Cardiac septum (tissue), 1 donor: ENCODE measurements around the gene UBA7. TPM values are rescaled to one million over a fixed set of nuclear protein-coding genes. Genes with fewer than 3 reads are reported as not detected.

Experiments
- DNase-seq: peaks from one replicate; pipeline ENCODE4 v3.0.0-alpha.2; 2020; ENCODE audit warnings: low spot score
- intact Hi-C: fragments of 100-400 bp; cut with DNase I; formaldehyde crosslinking; loops from one replicate; pipeline ENCODE4 v1.14.0; 2022
- microRNA-seq: library from miRNA; unstranded; fragments of <30 nt; microRNA quantifications from one replicate; pipeline ENCODE4 v1.2.0, GENCODE V29; 2020
- total RNA-seq: library from RNA; stranded (reverse); fragmentation: NEBNext Ultra II Directional; extraction: Animal tissue kit (Norgen Biotek cat#: 25700); gene quantifications from one replicate; pipeline ENCODE4 v1.2.1, GENCODE V29; 2021
- donor health status: DM: no; HTN: no; CAD: no.

Gene UBA7
- total RNA-seq, 1 donor from 2014 or later = 20.0 TPM

- DNase-seq = no peak
- intact Hi-C loops = no loop called here
Measured at GRCh38 chr3:49763981-49764380, 49.8 kb downstream of the UBA7 start.

DNA sequence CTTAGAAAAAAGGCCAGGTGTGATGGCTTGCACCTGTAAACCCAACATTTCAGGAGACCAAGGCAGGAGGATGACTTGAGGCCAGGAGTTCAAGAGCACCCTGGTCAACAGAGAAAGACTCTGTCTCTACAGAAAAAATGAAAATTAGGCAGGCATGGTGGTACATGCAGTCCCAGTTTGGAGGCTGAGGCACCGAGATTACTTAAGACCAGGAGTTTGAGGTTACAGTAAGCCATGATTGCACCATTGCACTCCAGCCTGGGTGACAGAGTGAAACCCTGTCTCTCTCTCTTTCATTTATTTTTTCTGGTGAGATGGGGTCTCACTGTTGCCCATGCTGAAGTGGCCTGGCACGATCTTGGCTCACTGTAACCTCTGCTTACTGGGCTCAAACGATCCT lies 52.1 kb downstream of the UBA7 start:
- intact Hi-C loops = no loop called here
- DNase-seq = no peak

DNA sequence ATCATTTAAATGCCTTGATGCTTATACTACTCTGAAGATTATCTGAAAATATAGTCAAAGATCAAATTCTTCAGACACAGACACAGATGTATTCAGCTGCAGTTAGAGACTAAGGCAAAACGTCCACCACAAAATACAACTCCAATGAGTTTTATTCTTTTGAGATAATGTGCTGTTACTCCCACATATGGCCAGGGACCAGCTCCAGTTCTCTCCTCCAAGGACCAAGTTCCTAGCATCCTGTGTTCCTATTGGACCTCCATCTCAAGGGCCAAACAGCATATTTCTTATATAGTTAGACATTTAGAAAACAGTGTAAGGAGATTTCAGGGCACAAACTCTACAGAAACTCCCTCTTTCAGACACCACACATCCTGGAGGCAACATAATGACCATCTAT lies 54.5 kb downstream of the UBA7 start:
- intact Hi-C loops = no loop called here
- no peak for DNase-seq

- intact Hi-C loops = no loop called here
- DNase-seq = no peak
Measured at GRCh38 chr3:49757197-49757596, 56.6 kb downstream of the UBA7 start.

- intact Hi-C loops = no loop called here
Measured at GRCh38 chr3:49756036-49756435, 57.7 kb downstream of the UBA7 start.

More at GRCh38 chr3:49756036-49756435, 57.7 kb downstream of the UBA7 start:
- DNase-seq = no peak

Small RNAs within 50 kb of the gene (microRNA-seq; reads per million reads assigned to microRNA genes)
- gene MIR5193 = not detected

Other genes starting within 250 kb of the UBA7 start
- gene APEH, start 139.6 kb downstream of the UBA7 start, total RNA-seq = 81.4 TPM
- 6.4 TPM for gene MST1, start 124.5 kb downstream of the UBA7 start, total RNA-seq
- 59.4 TPM for gene RNF123, start 124.4 kb downstream of the UBA7 start, total RNA-seq
- gene AMIGO3, start 94.3 kb downstream of the UBA7 start, total RNA-seq = 0.35 TPM
- gene GMPPB, start 90.0 kb downstream of the UBA7 start, total RNA-seq = 19.5 TPM
- 19.7 TPM for gene IP6K1, start 27.4 kb downstream of the UBA7 start, total RNA-seq
- not detected for gene CDHR4, start 14.1 kb downstream of the UBA7 start, total RNA-seq
- gene INKA1, start 10.7 kb downstream of the UBA7 start, total RNA-seq = 1.9 TPM
- 2.0 TPM for gene TRAIP, start 42.6 kb upstream of the UBA7 start, total RNA-seq
- gene CAMKV, start 56.0 kb upstream of the UBA7 start, total RNA-seq = not detected
- gene MST1R, start 89.9 kb upstream of the UBA7 start, total RNA-seq = 1.2 TPM
- 9.4 TPM for gene MON1A, start 115.9 kb upstream of the UBA7 start, total RNA-seq
- 37.9 TPM for gene RBM6, start 126.2 kb upstream of the UBA7 start, total RNA-seq